GM11168 (cell line): ENCODE results near the gene RGL1.

Experiments
- in situ Hi-C: fragments of 300-500 bp; cut with MboI; formaldehyde crosslinking; loops from one replicate; pipeline ENCODE4 v1.12.0; 2022; ENCODE audit warnings: low sequenced_read_pairs; ENCODE audit not compliant: unreplicated experiment

Gene RGL1

DNA sequence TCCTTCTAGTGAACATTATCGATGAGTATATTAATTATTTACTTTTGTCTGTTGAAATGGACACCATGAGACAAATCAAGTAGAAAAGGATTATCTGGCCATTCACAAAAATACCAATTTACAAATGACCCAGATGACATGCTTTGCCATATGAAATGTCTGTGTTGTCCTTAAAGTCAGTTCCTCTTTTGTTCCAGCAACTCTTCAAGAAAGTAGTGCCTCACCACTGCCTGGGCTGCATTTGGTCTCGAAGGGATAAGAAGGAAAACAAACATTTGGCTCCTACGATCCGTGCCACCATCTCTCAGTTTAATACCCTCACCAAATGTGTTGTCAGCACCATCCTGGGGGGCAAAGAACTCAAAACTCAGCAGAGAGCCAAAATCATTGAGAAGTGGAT lies 79.6 kb downstream of the RGL1 start:
- in situ Hi-C loops, result no loop called here

DNA sequence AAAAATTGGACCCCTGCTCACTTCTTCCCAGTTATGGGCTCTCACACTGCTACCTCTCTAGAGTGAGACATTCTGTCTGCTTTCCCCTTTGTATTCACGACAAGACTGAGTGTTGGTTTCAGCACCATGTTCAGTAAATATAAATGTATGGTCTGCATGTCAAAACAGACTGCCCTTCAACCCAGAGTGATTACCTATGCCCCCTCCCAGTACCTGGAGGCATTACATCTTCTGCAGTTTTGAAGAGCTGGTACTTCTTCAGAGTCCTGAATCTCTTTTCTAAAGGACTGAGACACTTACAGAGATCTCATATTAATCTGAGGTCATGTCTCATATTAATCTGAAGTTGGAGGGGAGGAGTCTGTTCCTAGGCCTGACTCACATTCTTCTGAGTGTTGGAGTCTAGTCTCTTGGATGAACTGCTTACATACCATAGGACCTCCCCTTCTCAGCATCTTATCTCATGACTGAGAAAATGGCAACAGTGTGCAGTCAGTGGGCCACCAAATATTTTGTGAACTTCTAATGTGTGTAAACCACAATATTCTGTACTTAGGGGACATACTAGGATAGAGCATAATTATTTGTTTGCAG lies 80.3 kb downstream of the RGL1 start:
- in situ Hi-C loops, result no loop called here

DNA sequence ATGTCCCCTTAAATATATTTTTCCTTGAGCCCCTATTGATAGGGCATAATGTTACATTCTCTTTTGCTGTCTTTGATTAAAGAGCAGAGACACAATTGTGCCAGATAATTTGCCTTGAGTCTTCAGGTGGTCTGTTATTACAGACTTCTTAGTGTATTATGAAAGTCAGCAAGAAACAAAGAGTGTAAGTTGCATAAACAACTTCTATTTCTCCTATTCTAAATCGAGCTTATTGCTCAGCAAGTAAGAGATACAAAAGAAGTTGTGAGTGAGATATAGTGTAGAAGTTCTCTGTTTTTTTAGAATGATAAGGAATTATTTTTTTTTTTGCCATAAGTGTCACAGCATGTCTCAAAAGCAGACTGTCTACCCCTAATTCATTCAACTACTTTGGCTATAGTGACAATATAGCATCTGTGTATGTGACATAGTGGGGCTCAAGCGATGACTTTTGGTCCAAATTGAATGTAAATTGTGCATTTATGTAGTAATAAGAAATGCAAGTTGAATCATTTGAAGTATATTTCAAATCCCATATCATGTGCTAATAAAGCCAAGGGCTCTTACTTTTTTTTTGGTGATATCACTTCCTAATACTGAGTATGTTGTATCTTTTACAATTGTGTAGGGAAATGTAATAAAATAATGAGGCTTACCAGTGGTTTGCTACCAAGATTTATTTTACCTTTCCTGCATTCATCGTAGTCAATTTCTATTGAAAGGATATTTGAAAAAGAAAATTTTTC lies 81.3 kb downstream of the RGL1 start:
- in situ Hi-C loops, result no loop called here

DNA sequence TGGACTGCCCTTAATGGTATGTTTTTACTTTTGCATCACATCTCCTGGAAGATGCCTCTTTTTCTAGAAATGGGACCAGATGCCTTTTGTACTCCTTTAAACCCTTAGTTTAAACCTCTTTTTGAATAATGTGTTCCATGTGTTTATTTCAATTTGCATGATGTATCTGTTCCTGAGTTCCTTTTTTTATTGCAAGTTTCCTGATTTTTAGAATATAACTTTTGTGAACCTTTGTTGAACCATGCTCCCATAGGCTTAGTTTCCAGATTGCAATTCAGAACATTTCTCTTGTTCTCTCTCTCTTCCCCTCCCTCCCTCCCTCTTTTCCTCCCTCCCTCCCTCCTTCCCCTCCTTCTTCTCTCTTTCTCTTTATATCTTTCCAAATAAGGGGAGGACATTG lies 81.9 kb downstream of the RGL1 start:
- in situ Hi-C loops, result no loop called here

DNA sequence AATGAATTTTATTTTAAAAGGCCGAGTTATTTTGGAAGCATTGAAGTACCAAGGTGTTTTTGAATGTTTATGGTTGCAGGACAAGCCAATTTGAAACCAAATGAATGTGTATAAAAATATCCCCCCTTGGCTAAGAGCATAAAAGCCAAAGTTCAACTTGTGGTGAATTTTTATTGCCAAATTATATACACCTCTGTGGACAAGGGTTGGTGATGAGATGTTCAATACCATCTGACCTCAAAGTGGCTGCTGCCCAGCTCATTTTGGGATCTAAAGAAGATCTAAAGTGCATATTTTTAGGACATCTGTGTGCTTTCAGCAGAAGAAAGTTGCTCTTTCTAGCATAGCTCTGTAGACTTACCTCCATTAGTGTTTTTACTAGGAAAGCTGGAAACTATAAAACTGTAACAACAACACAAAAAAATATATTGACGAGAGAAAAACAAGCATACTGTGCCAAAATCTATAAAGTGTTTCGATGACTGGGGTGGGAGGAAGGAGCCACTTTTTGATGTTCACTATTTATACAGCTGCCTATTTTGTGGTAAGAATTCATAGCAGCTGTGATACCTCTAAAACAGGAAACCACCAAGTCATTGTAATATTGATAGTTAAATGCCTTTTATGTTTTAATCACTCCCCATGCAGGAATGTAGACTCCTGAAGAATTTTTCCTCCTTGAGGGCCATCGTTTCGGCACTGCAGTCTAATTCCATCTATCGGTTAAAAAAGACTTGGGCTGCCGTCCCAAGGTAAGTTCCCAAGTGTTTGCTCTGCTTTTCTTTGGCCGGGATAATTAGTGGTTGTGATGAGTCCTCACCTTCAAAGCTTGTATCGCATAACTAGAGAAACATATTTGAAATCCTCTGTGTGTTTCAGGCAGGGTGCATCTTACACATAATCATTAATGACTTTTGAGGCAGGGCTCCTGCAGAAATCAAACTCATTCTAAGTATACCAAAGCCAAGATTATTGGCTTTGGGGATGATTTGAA lies 83.2 kb downstream of the RGL1 start:
- in situ Hi-C loops, result no loop called here

DNA sequence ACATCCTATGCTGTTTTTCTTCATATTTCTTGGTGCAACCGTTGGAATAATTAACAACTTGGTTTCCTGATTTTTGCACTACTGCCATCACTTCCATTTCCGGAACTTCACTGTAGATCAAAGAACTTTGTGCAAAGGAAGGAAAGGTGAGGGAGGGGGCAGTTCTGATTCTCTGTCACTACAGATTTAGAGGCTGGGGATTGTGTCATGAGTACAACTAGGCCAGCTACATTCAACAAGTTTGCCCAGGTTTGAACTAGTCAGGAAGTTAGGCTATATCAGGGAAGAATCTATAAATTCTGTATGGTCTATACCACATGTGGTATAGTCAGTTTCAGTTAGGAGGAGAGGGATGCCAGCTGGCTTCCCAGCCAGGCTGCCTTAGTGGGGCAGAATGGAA lies 84.2 kb downstream of the RGL1 start:
- in situ Hi-C loops, result no loop called here

DNA sequence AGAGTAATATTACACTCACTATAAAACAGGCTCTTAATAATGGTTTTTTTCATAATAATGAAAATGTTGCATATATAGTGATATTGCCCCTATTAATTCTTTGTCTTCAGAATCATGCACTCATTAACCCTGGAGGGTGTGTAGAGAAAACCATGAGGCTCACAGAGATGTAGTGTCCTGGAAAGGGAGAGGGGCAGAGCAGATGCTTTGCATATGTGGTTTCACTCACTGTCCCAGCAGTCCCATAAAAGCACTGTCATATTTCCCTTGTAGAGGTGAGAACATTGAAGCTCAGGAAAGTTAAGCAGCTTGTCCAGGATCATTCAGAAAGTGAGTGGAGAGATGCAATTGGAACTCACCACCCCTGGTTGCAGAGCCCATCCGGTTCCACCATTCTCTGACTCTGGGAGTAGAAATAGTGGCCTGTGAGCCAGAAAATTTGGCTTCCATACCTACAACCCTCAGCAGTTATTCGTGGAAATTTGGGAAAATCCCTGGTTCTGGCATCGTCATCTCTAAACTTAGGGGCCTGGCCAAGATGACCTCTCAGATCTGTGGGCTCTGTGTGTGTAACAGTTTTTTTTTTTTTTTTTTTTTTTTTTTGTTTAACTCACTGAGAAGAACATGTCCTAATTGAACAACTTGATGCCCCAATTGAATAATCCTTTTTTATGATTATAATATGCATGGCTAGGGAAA lies 86.4 kb downstream of the RGL1 start:
- in situ Hi-C loops, result no loop called here

DNA sequence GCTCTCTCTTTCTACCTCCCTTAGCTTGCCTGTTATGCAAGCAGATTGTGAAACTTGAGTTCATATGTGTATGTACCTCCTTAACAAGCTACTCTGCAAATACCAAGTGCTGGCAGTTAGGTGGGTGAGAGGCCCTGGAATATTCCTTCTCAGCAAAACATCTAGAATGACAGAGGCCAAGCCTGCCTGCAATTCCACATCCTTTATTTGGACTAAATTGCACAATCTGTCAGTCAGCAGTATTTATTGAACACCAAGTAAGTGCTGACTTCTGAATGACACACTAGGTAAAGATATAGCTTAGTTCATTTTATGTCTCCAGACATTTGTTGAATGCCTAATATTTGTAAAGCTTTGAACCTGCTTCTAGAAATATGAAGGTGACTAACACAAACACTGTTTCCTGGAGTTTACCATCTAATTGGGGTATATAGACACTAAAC lies 87.5 kb downstream of the RGL1 start:
- in situ Hi-C loops, result no loop called here

DNA sequence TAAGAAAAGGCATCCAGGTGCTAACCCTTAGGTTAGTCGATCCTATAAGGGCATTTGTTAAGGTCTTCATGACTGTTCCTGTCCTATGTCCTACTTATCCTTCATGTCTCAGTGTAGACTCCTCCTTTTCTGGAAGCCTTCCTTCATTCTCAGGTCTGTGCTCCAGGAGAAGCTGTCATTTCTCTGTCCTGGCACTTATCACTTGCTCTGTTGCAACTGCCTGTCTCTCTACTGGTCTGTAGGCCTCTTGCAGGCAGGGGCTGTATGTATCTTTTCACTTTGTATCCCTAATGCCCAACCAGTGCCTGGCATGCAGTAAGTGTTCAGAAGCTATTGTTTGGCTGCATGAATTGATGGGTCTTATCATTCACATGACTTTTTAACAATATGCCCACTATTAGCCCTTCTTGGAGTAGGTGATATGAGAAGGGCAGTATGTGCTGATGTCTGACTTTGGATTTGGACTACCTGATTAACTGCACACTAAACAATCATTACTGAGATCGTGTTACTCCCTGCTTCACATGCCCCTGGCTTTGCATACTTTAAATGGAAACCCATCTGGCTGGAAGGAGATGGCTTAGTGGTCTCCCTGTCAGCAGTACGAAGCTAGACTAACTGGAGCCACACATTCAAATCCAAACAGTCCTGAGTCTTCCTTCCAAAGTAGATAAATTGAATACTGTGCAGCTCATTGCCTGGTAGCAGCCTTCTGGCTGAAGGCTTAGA lies 88.8 kb downstream of the RGL1 start:
- in situ Hi-C loops, result no loop called here

DNA sequence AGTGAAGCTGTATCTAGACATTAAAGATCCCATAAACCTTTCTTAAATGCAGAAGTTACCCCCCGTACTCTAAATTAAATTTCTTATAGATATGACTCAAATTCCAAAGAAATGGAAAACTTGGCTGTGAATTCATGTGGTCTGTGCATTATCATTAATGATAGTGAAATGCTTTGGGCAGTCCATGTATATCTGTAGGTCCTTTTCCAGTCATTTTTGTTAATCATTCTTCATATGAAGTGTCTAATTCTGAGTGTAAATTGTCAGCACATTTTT lies 89.3 kb downstream of the RGL1 start:
- in situ Hi-C loops, result no loop called here

DNA sequence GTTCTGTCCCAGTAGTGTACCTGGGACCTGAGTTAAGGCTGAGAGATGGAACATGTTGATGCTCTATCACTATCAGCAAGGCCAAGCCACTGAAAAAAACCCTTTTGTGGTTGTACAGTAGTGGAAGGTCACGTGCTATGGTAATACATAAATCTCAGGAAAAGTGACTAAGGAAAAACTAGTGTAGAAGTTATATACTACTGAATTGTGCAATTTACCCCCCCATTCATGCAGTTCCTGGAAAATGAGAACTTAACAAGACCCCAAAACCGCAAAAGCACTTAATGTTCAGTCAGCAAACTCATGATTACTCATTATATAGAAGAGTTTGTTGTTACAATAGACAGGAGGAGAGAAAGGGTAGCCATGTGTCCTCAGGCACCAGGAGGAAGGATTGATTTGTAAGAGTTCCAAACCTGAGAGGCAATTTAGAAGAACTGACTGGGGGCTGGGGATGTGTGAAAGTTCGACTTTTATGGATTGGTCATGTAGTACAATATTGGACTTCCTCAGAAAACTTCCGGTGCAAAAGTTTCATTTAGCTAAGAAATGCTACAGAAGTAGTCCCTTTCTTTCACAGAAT lies 91.6 kb downstream of the RGL1 start:
- in situ Hi-C loops, result no loop called here

DNA sequence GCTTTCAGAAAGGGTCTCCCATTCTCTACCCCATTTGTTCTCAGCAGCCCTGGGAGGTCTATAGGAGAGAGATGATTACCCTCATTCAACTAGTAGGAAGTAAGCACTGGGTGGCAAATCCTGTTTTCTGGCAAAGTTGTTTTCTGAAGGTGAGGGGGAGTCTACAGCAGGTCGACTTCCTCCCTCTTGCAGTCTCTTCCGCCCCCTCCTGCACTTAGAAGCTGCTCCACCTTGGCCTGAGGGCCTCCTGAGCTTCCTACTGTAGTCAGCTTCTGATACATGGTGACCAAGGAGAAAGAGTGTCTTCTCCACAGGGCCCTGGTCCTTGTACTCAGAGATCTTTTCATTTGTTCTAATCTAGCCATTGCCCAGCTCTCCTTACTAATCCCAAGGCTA lies 93.1 kb downstream of the RGL1 start:
- in situ Hi-C loops, result no loop called here

DNA sequence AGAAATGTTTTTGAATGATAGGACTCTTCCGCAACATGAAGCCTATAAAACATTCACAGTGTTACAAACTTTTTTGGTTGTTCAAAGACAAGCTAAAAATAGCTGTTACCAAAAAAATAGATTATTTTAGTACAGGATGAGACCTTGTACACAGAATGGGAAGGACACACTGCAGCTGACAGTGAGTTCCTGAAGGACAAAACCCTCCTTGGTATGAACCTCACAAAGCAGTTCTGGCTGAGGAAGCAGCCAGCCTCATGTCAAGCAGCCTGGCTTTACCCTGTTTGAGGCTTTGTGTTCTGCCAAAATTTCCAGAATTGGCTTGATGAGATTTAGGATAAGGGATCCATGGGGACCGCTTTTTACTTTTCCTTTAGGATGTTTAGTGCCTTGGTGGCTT lies 93.7 kb downstream of the RGL1 start:
- in situ Hi-C loops, result no loop called here

DNA sequence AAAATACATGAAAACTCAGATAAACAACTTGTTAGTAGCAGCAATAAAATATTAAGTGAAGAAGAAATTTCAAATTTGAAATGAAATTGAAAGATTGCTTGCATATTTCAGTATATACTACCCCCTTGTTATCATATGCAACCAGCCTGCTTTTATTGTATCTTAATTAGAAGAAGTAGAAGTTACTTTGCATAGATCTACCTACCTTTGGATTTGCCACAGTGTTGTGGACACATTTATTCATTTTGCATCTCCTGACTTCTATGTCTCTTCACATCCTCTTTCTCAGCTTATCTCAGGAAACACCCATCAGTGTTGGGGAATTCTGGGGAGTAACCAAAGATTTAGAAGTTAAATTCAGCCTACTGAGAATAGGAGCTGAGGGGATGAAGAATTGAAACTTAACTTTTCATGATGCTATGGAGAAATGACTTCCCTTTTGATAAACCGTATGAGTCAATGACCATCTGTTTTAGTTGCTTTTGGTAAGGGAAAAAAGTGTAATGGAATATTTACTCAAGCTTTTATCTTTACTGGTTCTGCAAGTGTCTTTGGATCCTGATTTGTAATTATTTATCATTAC lies 96.9 kb downstream of the RGL1 start:
- in situ Hi-C loops, result no loop called here

DNA sequence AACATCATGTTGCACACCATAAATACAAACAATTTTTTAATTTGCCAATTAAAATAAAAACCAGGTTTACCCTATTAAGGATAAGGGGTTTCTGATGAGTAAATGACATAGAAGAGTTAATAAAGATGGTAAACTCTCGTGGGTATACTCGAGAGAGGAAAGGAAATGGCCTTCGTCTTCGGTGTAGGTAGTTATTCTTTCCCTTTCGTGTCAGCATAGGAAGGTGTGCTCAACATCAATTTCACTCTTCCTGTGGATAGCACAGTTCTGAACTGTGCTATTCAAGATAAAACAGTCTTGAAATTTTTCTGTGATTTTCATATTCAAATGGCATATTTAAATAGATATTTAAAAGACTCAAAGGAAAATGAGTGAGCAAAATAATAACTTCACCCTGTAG lies 98.2 kb downstream of the RGL1 start:
- in situ Hi-C loops, result no loop called here

DNA sequence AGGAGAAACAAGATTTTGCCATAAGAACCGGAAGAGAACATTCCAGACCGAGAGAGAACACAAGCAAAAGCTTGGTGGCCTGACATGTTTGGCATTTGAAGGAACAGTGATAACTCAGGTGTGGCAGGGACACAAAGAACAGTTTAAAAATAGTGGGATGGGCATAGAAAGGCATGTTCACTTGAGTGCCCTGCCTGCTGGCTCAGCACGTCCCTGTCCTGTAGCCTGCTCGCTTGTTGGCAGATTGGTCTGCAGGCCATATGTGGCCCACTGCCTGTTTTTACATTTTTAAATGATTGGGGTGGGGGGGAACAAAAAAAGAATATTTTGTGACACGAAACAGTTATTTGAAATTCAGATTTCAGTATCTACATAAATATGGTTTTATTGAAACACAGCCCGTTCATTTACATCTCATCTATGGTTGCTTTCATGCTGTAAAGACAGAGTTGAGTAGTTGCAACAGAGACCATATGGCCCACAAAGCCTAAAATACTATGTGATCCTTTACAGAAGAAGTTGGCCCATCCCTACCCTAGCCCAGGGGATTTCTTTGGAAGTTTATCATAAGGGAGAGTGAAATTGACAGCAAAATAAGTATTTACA lies 100.7 kb downstream of the RGL1 start:
- in situ Hi-C loops, result no loop called here

DNA sequence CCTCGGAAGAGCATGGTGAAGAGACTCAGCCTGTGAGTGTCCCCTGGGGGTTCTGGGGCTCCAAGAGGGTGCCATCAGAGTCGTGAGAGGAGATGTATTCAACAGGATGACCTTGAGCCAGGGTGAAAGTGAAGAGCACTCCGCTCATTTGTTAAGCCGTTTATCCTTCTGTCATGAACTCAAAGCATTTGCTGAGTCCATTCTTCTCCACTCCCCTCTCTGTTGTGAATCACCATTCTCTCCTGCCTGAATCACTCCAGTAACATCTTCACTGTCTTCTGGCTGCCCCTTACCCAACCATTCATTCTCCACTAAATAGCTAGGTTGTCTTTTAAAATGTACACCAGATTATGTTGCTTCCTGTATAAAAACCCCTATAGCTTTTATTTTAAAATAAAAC lies 102.2 kb downstream of the RGL1 start:
- in situ Hi-C loops, result no loop called here

DNA sequence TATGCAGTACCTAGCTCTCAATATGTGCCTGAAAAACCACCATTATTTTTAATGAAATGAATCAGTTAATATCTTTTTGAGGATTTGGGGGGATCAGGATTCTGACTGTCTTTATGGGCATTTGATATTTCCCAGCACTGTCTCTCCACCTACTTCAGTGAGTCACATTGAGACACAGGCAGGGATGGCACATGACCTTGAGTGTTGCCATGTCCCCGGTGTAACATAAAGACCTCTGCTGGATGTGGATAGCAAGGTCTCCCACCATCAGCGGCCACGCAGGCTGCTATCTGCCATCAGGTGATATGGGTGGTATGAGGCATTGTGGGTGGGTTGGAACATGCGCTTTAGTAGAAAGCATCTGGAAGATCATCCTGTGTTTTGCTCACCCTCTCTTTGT lies 103.2 kb downstream of the RGL1 start:
- in situ Hi-C loops, result no loop called here

DNA sequence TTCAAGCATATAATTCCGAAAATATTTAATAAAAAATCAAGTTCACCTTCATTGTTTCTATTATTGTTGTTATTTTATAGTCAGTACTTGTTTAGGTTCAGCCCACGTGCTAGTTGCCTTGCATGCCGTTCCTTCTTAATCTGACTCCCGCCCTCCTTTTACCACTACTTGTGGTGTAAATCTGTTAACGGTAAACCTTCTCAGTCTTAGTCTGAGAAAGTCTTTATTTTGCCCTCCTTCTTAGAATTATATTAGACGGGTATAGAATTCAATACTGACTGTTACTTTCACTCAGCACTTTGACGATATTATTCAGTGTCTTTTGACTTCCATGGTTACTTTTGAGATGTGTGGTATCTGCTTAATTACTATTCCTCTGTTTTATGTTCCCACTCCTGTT lies 104.8 kb downstream of the RGL1 start:
- in situ Hi-C loops, result loop anchor here (10.0 kb wide), 1 partner anchor 265 kb away; no protein-coding TSS in a partner anchor
